Endothelial cell of umbilical vein (primary cell): ENCODE measurements around the gene RASGRF2. TPM values are rescaled to one million over a fixed set of nuclear protein-coding genes. Genes with fewer than 3 reads are reported as not detected.
A peak's percentile ranks its signal among the peaks of the same experiment; 100 is the strongest.

Experiments
- BruUV-seq: library from RNA; stranded (reverse); fragments of 400-500 nt; replicated peaks from 2 replicates; lab custom pipeline; 2021; lab: Mats Ljungman, UMichigan
- CTCF ChIA-PET: fragments of 300-600, 350-600 bp; sonication (Branson Sonifier 250); formaldehyde crosslinking; loops from one replicate; lab custom pipeline; 2021; ENCODE audit warnings: antibody characterized with exemption, inconsistent platforms; lab: Charles Lee
- POLR2A ChIA-PET: fragments of 300-600, 350-600 bp; sonication (Branson Sonifier 250); formaldehyde crosslinking; loops from one replicate; lab custom pipeline; 2021; ENCODE audit warnings: antibody characterized with exemption, inconsistent platforms; lab: Charles Lee
- DNase-seq: peaks from one replicate; pipeline ENCODE4 v3.0.0-alpha.2; 2011; ENCODE audit warnings: low read depth, low spot score
- FAIRE-seq: peaks from 2 replicates; lab custom pipeline; 2011; peaks lifted over from hg19 to GRCh38; lab: Jason Lieb, UNC
- H2AFZ ChIP-seq: 2 replicates; pipeline ENCODE4 v1.6.0; 2012; ENCODE audit warnings: low read depth, low read length, control low read depth, inconsistent platforms
- H3K27ac ChIP-seq: 2 replicates; pipeline ENCODE4 v1.5.1; 2011; ENCODE audit warnings: low read depth, mild to moderate bottlenecking, control low read depth, low read length, moderate library complexity; ENCODE audit not compliant: insufficient read depth
- H3K27me3 ChIP-seq, 2 experiments: 2 replicates each; pipeline versions ENCODE4 v1.6.0 to v1.6.1; 2011; ENCODE audit warnings: low read length in 2 of 2, mixed read lengths in 1 of 2; ENCODE audit not compliant: control insufficient read depth in 2 of 2, insufficient read depth in 2 of 2
- H3K36me3 ChIP-seq, 2 experiments: 2 replicates in 1 of 2; 3 replicates in 1 of 2; pipeline ENCODE4 v1.5.1; 2011; ENCODE audit warnings: low read length in 2 of 2, mild to moderate bottlenecking in 1 of 2, moderate library complexity in 1 of 2; ENCODE audit not compliant: control insufficient read depth in 2 of 2, insufficient read depth in 2 of 2; ENCODE audit errors: extremely low read depth in 1 of 2
- H3K4me1 ChIP-seq: 3 replicates; pipeline ENCODE4 v1.5.1; 2011; ENCODE audit warnings: mild to moderate bottlenecking, low read length; ENCODE audit not compliant: control insufficient read depth, insufficient read depth; ENCODE audit errors: extremely low read depth
- H3K4me2 ChIP-seq: 2 replicates; pipeline ENCODE4 v1.6.1; 2011; ENCODE audit warnings: low read length, control low read depth, mixed read lengths; ENCODE audit not compliant: insufficient read depth
- H3K4me3 ChIP-seq, 3 experiments: fragments of 200-600 bp in 1 of 3; sonication (generic), shearing (Covaris generic) in 1 of 3; replicated peaks in 1 of 3; 2 replicates each; pipeline ENCODE4 v1.5.1; 2011 to 2016; ENCODE audit warnings: control low read depth in 3 of 3, low read length in 3 of 3, mild to moderate bottlenecking in 2 of 3, inconsistent platforms in 1 of 3, low read depth in 1 of 3, moderate library complexity in 1 of 3; ENCODE audit not compliant: insufficient read depth in 1 of 3
- H3K79me2 ChIP-seq: 2 replicates; pipeline ENCODE4 v1.6.0; 2012; ENCODE audit warnings: low read length, inconsistent platforms; ENCODE audit not compliant: control insufficient read depth, insufficient read depth
- H3K9ac ChIP-seq: replicated peaks from 2 replicates; pipeline ENCODE3; 2011; ENCODE audit warnings: low read length, control low read depth; ENCODE audit not compliant: insufficient read depth; ENCODE audit errors: extremely low read depth
- H3K9me1 ChIP-seq: replicated peaks from 3 replicates; pipeline ENCODE4 v1.6.0; 2011; ENCODE audit warnings: mild to moderate bottlenecking, low read length; ENCODE audit not compliant: control insufficient read depth, insufficient read depth; ENCODE audit errors: extremely low read depth
- H3K9me3 ChIP-seq: replicated peaks from 2 replicates; pipeline ENCODE4 v1.5.1; 2012; ENCODE audit warnings: low read length, inconsistent platforms; ENCODE audit not compliant: control insufficient read depth, insufficient read depth
- H4K20me1 ChIP-seq: replicated peaks from 2 replicates; pipeline ENCODE3; 2011; ENCODE audit warnings: mild to moderate bottlenecking, low read length; ENCODE audit not compliant: control insufficient read depth, insufficient read depth; ENCODE audit errors: extremely low read depth
- FOS ChIP-seq: IDR thresholded peaks from 2 replicates; pipeline ENCODE4 v1.6.1; 2011; ENCODE audit warnings: mild to moderate bottlenecking, low read length, moderate library complexity, borderline replicate concordance; ENCODE audit not compliant: insufficient read depth
- GATA2 ChIP-seq: IDR thresholded peaks from 2 replicates; pipeline ENCODE4 v1.7.0; 2011; ENCODE audit warnings: low read depth, mild to moderate bottlenecking, moderate library complexity, mixed read lengths, low read length; ENCODE audit not compliant: insufficient read length, insufficient read depth
- MYC ChIP-seq: IDR thresholded peaks from one replicate; pipeline ENCODE4 v1.6.1; 2011; ENCODE audit warnings: mild to moderate bottlenecking, low read depth, low read length
- POLR2A ChIP-seq: IDR thresholded peaks from 2 replicates; pipeline ENCODE4 v1.6.1; 2012; ENCODE audit warnings: low read depth, mild to moderate bottlenecking, control low read depth, low read length
- POLR2AphosphoS5 ChIP-seq: IDR thresholded peaks from 2 replicates; pipeline ENCODE4 v1.6.1; 2012; ENCODE audit warnings: low read depth, mild to moderate bottlenecking, control low read depth, low read length, moderate library complexity; ENCODE audit not compliant: insufficient read depth
- dilution Hi-C: fragments of 300-500 bp; cut with MboI; formaldehyde crosslinking; loops from one replicate; pipeline ENCODE4 v1.15.0; 2019; ENCODE audit warnings: low sequenced_read_pairs; ENCODE audit not compliant: extremely low pct_ligation_motif_present
- intact Hi-C: fragments of 100-400 bp; cut with micrococcal nuclease; formaldehyde crosslinking; loops from one replicate; pipeline ENCODE4 v1.10.0; 2022
- polyA plus RNA-seq, 4 experiments: library from polyadenylated mRNA; depleted of rRNA in 3 of 4; stranded (reverse) in 3 of 4; unstranded in 1 of 4; fragments of >200 nt; gene quantifications; 2 replicates each; pipeline versions ENCODE4 v1.2.1 to v1.2.3, GENCODE V29; 2011 to 2012; ENCODE audit warnings: missing spikeins in 1 of 4
- total RNA-seq: library from RNA; stranded (reverse); gene quantifications from 2 replicates; pipeline ENCODE4 v1.2.3, GENCODE V29; 2021

The RASGRF2 gene
- total and polyA plus RNA-seq, 2 donors (not counting 3 experiments of a cell fraction or from before 2014, with no cell fraction given) = 0.41 to 4.0 TPM

GRCh38 chr5:81044868-81045267 lies 84.7 kb downstream of the RASGRF2 start:
- H3K9me3 ChIP-seq = no peaks in the 10 kb centered on the region
- intact Hi-C loops (loop anchor here (5.0 kb wide), 1 partner anchor 83 kb away; the partner anchor contains the start of gene RASGRF2), dilution Hi-C loops (no loop called here)
- H3K4me1 ChIP-seq = peaks cover 9% of the 10 kb centered on the region
- H3K9ac ChIP-seq = no peak overlapping the region
- BruUV-seq = no TSS peak
- TF ChIP-seq POLR2A = no peak
- DNase-seq (no peak), FAIRE-seq (peak; percentile 4)
- H3K4me2 ChIP-seq = no peak overlapping the region
- ChIA-PET CTCF (interaction anchor here (1.1 kb wide), 1 partner anchor 29 kb away, joined by 3 read pairs; no protein-coding TSS in a partner anchor), POLR2A (no interaction called here)
- no peak overlapping the region for H3K4me3 ChIP-seq
- no peaks in the 10 kb centered on the region for H3K36me3 ChIP-seq
- H3K79me2 ChIP-seq = no peaks in the 10 kb centered on the region
- no peak overlapping the region for H2AFZ ChIP-seq
- no peaks in the 10 kb centered on the region for H3K27me3 ChIP-seq
- H4K20me1 ChIP-seq = no peaks in the 10 kb centered on the region
- no peak overlapping the region for H3K27ac ChIP-seq
- no peaks in the 10 kb centered on the region for H3K9me1 ChIP-seq

GRCh38 chr5:81045389-81045807 lies 85.2 kb downstream of the RASGRF2 start:
- Histone ChIP-seq H3K79me2 (no peaks in the 10 kb centered on the region), H3K9me1 (no peaks in the 10 kb centered on the region), H3K9me3 (no peaks in the 10 kb centered on the region), H3K9ac (no peak overlapping the region), H3K4me2 (no peak overlapping the region), H2AFZ (no peak overlapping the region), H3K4me1 (peaks cover 9% of the 10 kb centered on the region), H3K27me3 (no peaks in the 10 kb centered on the region), H4K20me1 (no peaks in the 10 kb centered on the region), H3K4me3 (no peak overlapping the region), H3K36me3 (no peaks in the 10 kb centered on the region), H3K27ac (no peak overlapping the region)
- CTCF ChIA-PET = interaction anchor here (1.1 kb wide), 1 partner anchor 28 kb away, joined by 3 read pairs; no protein-coding TSS in a partner anchor
- BruUV-seq = no TSS peak
- dilution Hi-C loops = no loop called here
- intact Hi-C loops = loop anchor here (5.0 kb wide), 1 partner anchor 83 kb away; the partner anchor contains the start of gene RASGRF2
- DNase-seq = no peak
- TF ChIP-seq POLR2A (no peak), FOS (no peak), MYC (no peak), GATA2 (peak; percentile 21), POLR2AphosphoS5 (no peak)
- peak; percentile 31 for FAIRE-seq
- POLR2A ChIA-PET = no interaction called here
